H9 (cell line): ENCODE results near the gene HECTD2. TPM values are rescaled to one million over a fixed set of nuclear protein-coding genes. Genes with fewer than 3 reads are reported as not detected.
"Not testable (repeated sequence)": the region's sequence is repeated elsewhere in the genome, so short reads cannot be mapped to it uniquely, and the experiment has no call there.

Experiments
- DNase-seq: peaks from one replicate; pipeline ENCODE4 v3.0.0-alpha.2; 2017
- H2AFZ ChIP-seq: one replicate; pipeline ENCODE4 v1.6.1; 2013; ENCODE audit warnings: mild to moderate bottlenecking, low read length, control low read depth, moderate library complexity
- H2AK5ac ChIP-seq: 2 replicates; pipeline ENCODE4 v1.6.1; 2013; ENCODE audit warnings: low read length, control low read depth, mixed read lengths; ENCODE audit not compliant: insufficient read length
- H2BK120ac ChIP-seq: one replicate; pipeline ENCODE4 v1.6.1; 2013; ENCODE audit warnings: low read depth, mild to moderate bottlenecking, low read length, control low read depth, inconsistent platforms; ENCODE audit not compliant: poor library complexity, severe bottlenecking
- H2BK12ac ChIP-seq: 2 replicates; pipeline ENCODE4 v1.6.1; 2013; ENCODE audit warnings: low read length, control low read depth, mixed read lengths, low read depth; ENCODE audit not compliant: insufficient read length
- H2BK15ac ChIP-seq: 2 replicates; pipeline ENCODE4 v1.6.1; 2013; ENCODE audit warnings: low read depth, low read length, control low read depth
- H2BK20ac ChIP-seq: one replicate; pipeline ENCODE4 v1.6.1; 2013; ENCODE audit warnings: low read depth, mild to moderate bottlenecking, low read length, control low read depth, inconsistent platforms; ENCODE audit not compliant: poor library complexity, severe bottlenecking
- H2BK5ac ChIP-seq: 2 replicates; pipeline ENCODE4 v1.6.1; 2013; ENCODE audit warnings: low read length, control low read depth, mixed read lengths; ENCODE audit not compliant: insufficient read length
- H3K14ac ChIP-seq: 2 replicates; pipeline ENCODE4 v1.6.1; 2013; ENCODE audit warnings: low read length, control low read depth; ENCODE audit not compliant: insufficient read depth
- H3K18ac ChIP-seq: 2 replicates; pipeline ENCODE4 v1.6.1; 2013; ENCODE audit warnings: low read depth, mild to moderate bottlenecking, mixed read lengths, low read length, control low read depth; ENCODE audit not compliant: insufficient read length
- H3K23ac ChIP-seq: 2 replicates; pipeline ENCODE4 v1.6.1; 2013; ENCODE audit warnings: low read length, control low read depth, mixed read lengths, low read depth; ENCODE audit not compliant: insufficient read length
- H3K23me2 ChIP-seq: 2 replicates; pipeline ENCODE4 v1.6.1; 2013; ENCODE audit warnings: low read depth, mild to moderate bottlenecking, mixed read lengths, low read length, control low read depth; ENCODE audit not compliant: insufficient read length, poor library complexity, severe bottlenecking
- H3K27ac ChIP-seq: 2 replicates; pipeline ENCODE4 v1.5.1; 2013; ENCODE audit warnings: low read length, control low read depth, mixed read lengths, low read depth; ENCODE audit not compliant: insufficient read length
- H3K27me3 ChIP-seq: 2 replicates; pipeline ENCODE4 v1.6.1; 2013; ENCODE audit warnings: low read length, control low read depth, inconsistent platforms; ENCODE audit not compliant: insufficient read depth
- H3K4ac ChIP-seq: 2 replicates; pipeline ENCODE4 v1.6.1; 2013; ENCODE audit warnings: low read depth, mild to moderate bottlenecking, control low read depth, inconsistent platforms, low read length, moderate library complexity
- H3K4me1 ChIP-seq: 2 replicates; pipeline ENCODE4 v1.6.1; 2013; ENCODE audit warnings: low read length, control low read depth, inconsistent platforms; ENCODE audit not compliant: insufficient read depth
- H3K4me2 ChIP-seq: 2 replicates; pipeline ENCODE4 v1.6.1; 2013; ENCODE audit warnings: low read length, control low read depth, mixed read lengths; ENCODE audit not compliant: insufficient read length, insufficient read depth
- H3K56ac ChIP-seq: 2 replicates; pipeline ENCODE4 v1.6.1; 2013; ENCODE audit warnings: low read depth, mild to moderate bottlenecking, mixed read lengths, low read length, control low read depth; ENCODE audit not compliant: insufficient read length
- H3K79me1 ChIP-seq: 2 replicates; pipeline ENCODE4 v1.6.1; 2013; ENCODE audit warnings: low read depth, mild to moderate bottlenecking, moderate library complexity, low read length, control low read depth, inconsistent platforms; ENCODE audit not compliant: insufficient read depth, poor library complexity, severe bottlenecking
- H3K79me2 ChIP-seq: 2 replicates; pipeline ENCODE4 v1.6.1; 2013; ENCODE audit warnings: low read length, control low read depth, inconsistent platforms; ENCODE audit not compliant: insufficient read depth
- H3K9ac ChIP-seq: 2 replicates; pipeline ENCODE4 v1.6.1; 2013; ENCODE audit warnings: low read length, control low read depth, mixed read lengths; ENCODE audit not compliant: insufficient read length; ENCODE audit errors: extremely low read depth
- H3K9me3 ChIP-seq: one replicate; pipeline ENCODE4 v1.6.1; 2013; ENCODE audit warnings: low read depth, low read length, inconsistent platforms; ENCODE audit not compliant: control insufficient read depth
- H3T11ph ChIP-seq: one replicate; pipeline ENCODE4 v1.6.1; 2013; ENCODE audit warnings: mild to moderate bottlenecking, low read length, control low read depth, inconsistent platforms
- H4K20me1 ChIP-seq: one replicate; pipeline ENCODE4 v1.6.1; 2013; ENCODE audit not compliant: control insufficient read depth, insufficient read length, insufficient read depth
- H4K5ac ChIP-seq: 2 replicates; pipeline ENCODE4 v1.6.1; 2013; ENCODE audit warnings: low read depth, mild to moderate bottlenecking, mixed read lengths, low read length, control low read depth; ENCODE audit not compliant: insufficient read length
- H4K8ac ChIP-seq: replicated peaks from 2 replicates; pipeline ENCODE4 v1.6.1; 2013; ENCODE audit warnings: low read length, control low read depth, mixed read lengths, low read depth; ENCODE audit not compliant: insufficient read length
- H4K91ac ChIP-seq: 2 replicates; pipeline ENCODE4 v1.6.1; 2013; ENCODE audit warnings: low read depth, mild to moderate bottlenecking, moderate library complexity, mixed read lengths, low read length, control low read depth; ENCODE audit not compliant: insufficient read length
- H3K27ac Mint-ChIP-seq, 3 experiments: 2 replicates in 2 of 3; 3 replicates in 1 of 3; pipeline ENCODE4 v1.8.0; 2020 to 2021; ENCODE audit warnings: mixed read lengths in 3 of 3, mild to moderate bottlenecking in 1 of 3, moderate library complexity in 1 of 3
- H3K27me3 Mint-ChIP-seq: 2 replicates; pipeline ENCODE4 v1.8.0; 2021; ENCODE audit warnings: low read depth, mild to moderate bottlenecking, moderate library complexity, mixed read lengths
- H3K36me3 Mint-ChIP-seq, 3 experiments: 2 replicates in 2 of 3; 3 replicates in 1 of 3; pipeline ENCODE4 v1.8.0; 2020 to 2021; ENCODE audit warnings: low read depth in 3 of 3, mixed read lengths in 3 of 3; ENCODE audit not compliant: insufficient read depth in 1 of 3
- H3K4me1 Mint-ChIP-seq, 2 experiments: 2 replicates each; pipeline ENCODE4 v1.8.0; 2020; ENCODE audit warnings: mixed read lengths in 2 of 2
- H3K4me3 Mint-ChIP-seq, 2 experiments: 2 replicates in 1 of 2; 3 replicates in 1 of 2; pipeline ENCODE4 v1.8.0; 2020 to 2021; ENCODE audit warnings: mild to moderate bottlenecking in 2 of 2, mixed read lengths in 2 of 2, moderate library complexity in 1 of 2
- H3K9me3 Mint-ChIP-seq, 2 experiments: 2 replicates in 1 of 2; 3 replicates in 1 of 2; pipeline ENCODE4 v1.8.0; 2020; ENCODE audit warnings: mild to moderate bottlenecking in 2 of 2, mixed read lengths in 2 of 2, moderate library complexity in 1 of 2
- WGBS: extraction: QIAGEN DNeasy Blood & Tissue Kit; methylation state at CpG from one replicate; pipeline ENCODE4 v1.1.7; 2013; ENCODE audit warnings: missing lambda C conversion rate, low lambda C conversion rate, mixed read lengths; ENCODE audit not compliant: insufficient read length; ENCODE audit errors: extremely low coverage; 5-methylcytosine and 5-hydroxymethylcytosine counted together
- total RNA-seq: library from RNA; stranded (reverse); gene quantifications from 2 replicates; pipeline ENCODE4 v1.2.1, GENCODE V29; 2021
- TF ChIP-seq, protein P1 (sequence below): fragments of 200-600 bp; sonication (generic); conservative IDR thresholded peaks from 3 replicates; pipeline ENCODE4 v1.8.0; 2021; ENCODE audit warnings: antibody characterized with exemption, mild to moderate bottlenecking

HECTD2 gene
- total RNA-seq, 1 experiment from 2014 or later = 13.4 TPM

DNA sequence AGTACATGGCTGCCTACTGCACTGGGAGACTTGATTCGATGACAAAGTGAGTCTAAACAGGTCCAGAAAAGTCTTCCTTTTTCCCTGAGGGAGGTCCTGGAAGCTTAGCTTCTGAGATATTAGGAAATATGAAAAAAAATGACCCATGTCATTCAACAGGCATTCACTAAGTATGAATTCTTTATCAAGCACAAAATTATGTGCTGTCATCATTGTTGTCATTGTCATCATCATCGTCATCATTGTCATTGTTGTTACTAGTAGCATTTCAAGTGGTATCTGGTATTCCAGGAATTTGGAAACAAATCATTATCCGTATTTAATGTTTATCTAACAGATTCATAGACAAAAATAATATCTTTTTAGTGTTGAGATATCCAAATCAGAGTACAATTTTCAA, 49.7 kb upstream of the HECTD2 start:
- H3K56ac ChIP-seq = no peak overlapping the region
- no peak overlapping the region for H2BK15ac ChIP-seq
- no peak overlapping the region for H2BK120ac ChIP-seq
- no peak overlapping the region for H4K91ac ChIP-seq
- no peak overlapping the region for H3K27ac ChIP-seq
- peaks cover 7% of the 10 kb centered on the region for H3K27me3 Mint-ChIP-seq
- H4K20me1 ChIP-seq = no peaks in the 10 kb centered on the region
- no peak overlapping the region for H3K18ac ChIP-seq
- H4K8ac ChIP-seq = no peak overlapping the region
- H3K27ac Mint-ChIP-seq = no peak overlapping the region
- H3K36me3 Mint-ChIP-seq = no peaks in the 10 kb centered on the region
- peaks cover 0 to 5% of the 10 kb centered on the region in 2 experiments; a peak in 1 of 5 replicates for H3K9me3 Mint-ChIP-seq
- no peak overlapping the region for H3K4me3 Mint-ChIP-seq
- H3K4ac ChIP-seq = no peak overlapping the region
- no peak overlapping the region for H3K14ac ChIP-seq
- no peaks in the 10 kb centered on the region for H3K79me1 ChIP-seq
- no peaks in the 10 kb centered on the region for H3K27me3 ChIP-seq
- H2AFZ ChIP-seq = no peak overlapping the region
- H3K23me2 ChIP-seq = no peaks in the 10 kb centered on the region
- H3K4me1 ChIP-seq = no peaks in the 10 kb centered on the region
- H3K9ac ChIP-seq = no peak overlapping the region
- no peaks in the 10 kb centered on the region for H3K9me3 ChIP-seq
- DNase-seq = no peak
- H4K5ac ChIP-seq = no peak overlapping the region
- no peak overlapping the region for H3T11ph ChIP-seq
- no peak overlapping the region for H2BK5ac ChIP-seq
- no peak overlapping the region for H2BK12ac ChIP-seq
- H3K4me2 ChIP-seq = no peak overlapping the region
- H3K79me2 ChIP-seq = no peaks in the 10 kb centered on the region
- H2BK20ac ChIP-seq = no peak overlapping the region
- no CpG with 5 or more reads among the region's 3 CpGs for WGBS
- TF ChIP-seq, protein P1, sequence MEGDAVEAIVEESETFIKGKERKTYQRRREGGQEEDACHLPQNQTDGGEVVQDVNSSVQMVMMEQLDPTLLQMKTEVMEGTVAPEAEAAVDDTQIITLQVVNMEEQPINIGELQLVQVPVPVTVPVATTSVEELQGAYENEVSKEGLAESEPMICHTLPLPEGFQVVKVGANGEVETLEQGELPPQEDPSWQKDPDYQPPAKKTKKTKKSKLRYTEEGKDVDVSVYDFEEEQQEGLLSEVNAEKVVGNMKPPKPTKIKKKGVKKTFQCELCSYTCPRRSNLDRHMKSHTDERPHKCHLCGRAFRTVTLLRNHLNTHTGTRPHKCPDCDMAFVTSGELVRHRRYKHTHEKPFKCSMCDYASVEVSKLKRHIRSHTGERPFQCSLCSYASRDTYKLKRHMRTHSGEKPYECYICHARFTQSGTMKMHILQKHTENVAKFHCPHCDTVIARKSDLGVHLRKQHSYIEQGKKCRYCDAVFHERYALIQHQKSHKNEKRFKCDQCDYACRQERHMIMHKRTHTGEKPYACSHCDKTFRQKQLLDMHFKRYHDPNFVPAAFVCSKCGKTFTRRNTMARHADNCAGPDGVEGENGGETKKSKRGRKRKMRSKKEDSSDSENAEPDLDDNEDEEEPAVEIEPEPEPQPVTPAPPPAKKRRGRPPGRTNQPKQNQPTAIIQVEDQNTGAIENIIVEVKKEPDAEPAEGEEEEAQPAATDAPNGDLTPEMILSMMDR = no peak
- H3K4me1 Mint-ChIP-seq = peaks cover 0 to 4% of the 10 kb centered on the region in 2 experiments; a peak in 3 of 4 replicates
- H2AK5ac ChIP-seq = no peak overlapping the region
- no peak overlapping the region for H3K23ac ChIP-seq

- not testable (repeated sequence) for H4K20me1 ChIP-seq, H3K18ac ChIP-seq, H4K8ac ChIP-seq, H3K27me3 Mint-ChIP-seq, H3K9me3 ChIP-seq, H2BK15ac ChIP-seq, H3K23ac ChIP-seq, DNase-seq, H3K9ac ChIP-seq, H4K91ac ChIP-seq, H4K5ac ChIP-seq, H3K4me1 Mint-ChIP-seq, H3K56ac ChIP-seq, H3K79me1 ChIP-seq, H3K14ac ChIP-seq, H2AFZ ChIP-seq, H3K27ac Mint-ChIP-seq, H3K9me3 Mint-ChIP-seq, H3K4me2 ChIP-seq, H3K36me3 Mint-ChIP-seq, H3K79me2 ChIP-seq, H2BK12ac ChIP-seq, H2BK120ac ChIP-seq, H3K23me2 ChIP-seq, H2BK20ac ChIP-seq, H2AK5ac ChIP-seq, H2BK5ac ChIP-seq, H3K4ac ChIP-seq, H3K4me3 Mint-ChIP-seq, H3K27me3 ChIP-seq, H3K4me1 ChIP-seq, H3K27ac ChIP-seq, H3T11ph ChIP-seq
- no CpG with 5 or more reads among the region's 3 CpGs for WGBS
Observed at GRCh38 chr10:91365519-91365918, 44.6 kb upstream of the HECTD2 start.
